Activated CD8-positive, alpha-beta memory T cell treated with anti-CD3 and anti-CD28 coated beads for 1 hour (primary cell): ENCODE results near the gene FGD4.
"Not testable (repeated sequence)": the region's sequence is repeated elsewhere in the genome, so short reads cannot be mapped to it uniquely, and the experiment has no call there.

Source experiments
- DNase-seq, 2 donors: peaks; one replicate each; pipeline ENCODE4 v3.0.0-alpha.2; 2020; ENCODE audit warnings: low read depth in 1 of 2; ENCODE audit errors: extremely low read depth in 1 of 2

FGD4 gene

GRCh38 chr12:32515137-32515873 lies 115.9 kb downstream of the FGD4 start:
- DNase-seq = no peak

DNA sequence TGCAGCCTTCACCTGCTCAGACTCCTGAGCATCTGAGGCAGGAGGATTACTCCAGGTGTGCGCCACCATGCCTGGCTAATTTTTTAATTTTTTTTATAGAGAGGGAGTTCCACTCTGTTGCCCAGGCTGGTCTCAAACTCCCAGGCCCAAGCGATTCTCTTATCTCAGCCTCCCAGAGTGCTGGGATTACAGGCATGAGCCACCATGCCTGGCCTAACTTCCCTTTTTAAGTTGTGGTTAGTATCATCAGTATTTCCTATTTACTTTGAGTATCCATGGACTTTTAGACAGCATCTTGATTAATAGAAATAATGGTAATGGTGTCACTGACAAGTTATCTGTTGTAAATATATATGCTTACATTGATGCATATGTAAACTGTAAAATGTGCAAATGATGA lies 116.9 kb downstream of the FGD4 start:
- no peak for DNase-seq

GRCh38 chr12:32517966-32518365 lies 118.6 kb downstream of the FGD4 start:
- no peak for DNase-seq

DNA sequence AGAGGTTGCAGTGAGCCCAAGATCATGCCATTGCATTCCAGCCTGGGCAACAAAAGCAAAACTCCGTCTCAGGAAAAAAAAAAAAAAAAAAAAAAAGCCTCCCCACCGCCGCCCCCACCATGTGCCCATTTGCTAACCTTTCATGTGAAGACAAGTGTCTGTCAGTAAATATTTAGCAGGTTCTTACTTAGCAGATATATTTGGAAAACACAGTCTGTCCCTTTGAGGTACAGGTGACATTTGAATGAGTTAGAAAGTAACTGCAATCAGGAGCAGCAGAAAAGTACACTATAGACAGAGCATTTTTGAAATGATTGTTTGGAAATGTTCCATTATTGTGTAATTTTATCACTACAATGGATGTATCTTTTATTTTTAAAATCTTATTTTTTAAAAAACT lies 119.7 kb downstream of the FGD4 start:
- no peak for DNase-seq

DNA sequence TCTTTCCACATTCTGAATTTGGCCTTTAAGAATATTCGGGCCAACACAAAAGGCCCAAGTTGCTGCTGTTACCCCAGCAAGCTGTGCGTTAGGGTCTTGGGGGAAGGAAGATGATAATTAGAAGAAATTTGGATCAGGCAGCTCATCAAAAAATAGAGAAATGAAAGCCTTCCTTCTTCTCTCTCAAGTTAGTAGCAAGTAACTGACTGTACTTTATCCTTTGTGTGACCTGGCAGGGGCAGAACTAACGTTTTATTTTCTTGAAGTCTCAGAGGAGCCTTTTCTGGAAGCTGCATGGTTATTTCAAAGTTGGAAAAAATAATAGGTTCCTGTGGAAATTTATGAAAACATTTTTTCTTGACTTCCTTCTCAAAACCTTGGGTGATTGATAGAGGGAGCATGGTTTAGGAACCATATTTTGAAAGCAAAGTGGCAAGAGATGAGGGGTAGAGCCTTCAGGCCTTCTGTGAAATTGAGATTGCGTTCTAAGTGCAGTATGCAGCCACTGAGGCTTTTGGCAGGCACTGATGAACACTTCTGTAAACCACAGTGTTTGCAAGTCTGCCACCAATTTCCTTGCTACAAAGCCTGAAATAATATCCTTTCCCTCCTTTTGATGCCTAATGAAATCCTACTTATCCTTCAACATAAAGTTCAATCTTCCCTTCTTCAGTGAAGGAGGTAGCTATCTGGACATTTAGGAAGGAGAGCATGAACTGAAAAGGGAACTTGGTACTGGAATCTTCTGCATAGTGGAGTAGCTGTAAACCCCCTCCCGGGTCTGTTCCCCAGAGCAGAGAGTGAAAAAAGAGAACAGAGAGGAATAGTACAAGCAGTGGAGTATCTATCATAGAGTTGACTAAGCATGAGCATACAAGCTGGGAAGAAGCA lies 123.2 kb downstream of the FGD4 start:
- DNase-seq = no peak

DNA sequence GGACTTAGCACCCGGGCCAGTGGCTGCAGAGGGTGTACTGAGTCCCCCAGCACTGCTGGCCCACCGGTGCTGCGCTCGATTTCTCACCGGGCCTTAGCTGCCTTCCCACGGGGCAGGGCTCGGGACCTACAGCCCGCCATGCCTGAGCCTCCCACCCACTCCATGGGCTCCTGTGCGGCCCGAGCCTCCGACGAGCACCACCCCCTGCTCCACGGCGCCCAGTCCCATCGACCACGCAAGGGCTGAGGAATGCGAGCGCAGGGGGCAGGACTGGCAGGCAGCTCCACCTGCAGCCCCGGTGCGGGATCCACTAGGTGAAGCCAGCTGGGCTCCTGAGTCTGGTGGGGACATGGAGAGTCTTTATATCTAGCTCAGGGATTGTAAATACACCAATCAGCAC lies 126.4 kb downstream of the FGD4 start:
- not testable (repeated sequence) for DNase-seq

DNA sequence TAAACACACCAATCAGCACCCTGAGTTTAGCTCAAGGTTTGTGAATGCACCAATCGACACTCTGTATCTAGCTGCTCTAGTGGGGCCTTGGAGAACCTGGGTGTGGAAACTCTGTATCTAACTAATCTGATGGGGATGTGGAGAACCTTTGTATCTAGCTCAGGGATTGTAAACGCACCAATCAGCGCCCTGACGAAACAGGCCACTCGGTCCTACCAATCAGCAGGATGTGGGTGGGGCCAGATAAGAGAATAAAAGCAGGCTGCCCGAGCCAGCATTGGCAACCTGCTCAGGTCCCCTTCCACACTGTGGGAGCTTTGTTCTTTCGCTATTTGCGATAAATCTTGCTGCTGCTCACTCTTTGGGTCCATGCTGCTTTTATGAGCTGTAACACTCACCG lies 127.0 kb downstream of the FGD4 start:
- DNase-seq = not testable (repeated sequence)

DNA sequence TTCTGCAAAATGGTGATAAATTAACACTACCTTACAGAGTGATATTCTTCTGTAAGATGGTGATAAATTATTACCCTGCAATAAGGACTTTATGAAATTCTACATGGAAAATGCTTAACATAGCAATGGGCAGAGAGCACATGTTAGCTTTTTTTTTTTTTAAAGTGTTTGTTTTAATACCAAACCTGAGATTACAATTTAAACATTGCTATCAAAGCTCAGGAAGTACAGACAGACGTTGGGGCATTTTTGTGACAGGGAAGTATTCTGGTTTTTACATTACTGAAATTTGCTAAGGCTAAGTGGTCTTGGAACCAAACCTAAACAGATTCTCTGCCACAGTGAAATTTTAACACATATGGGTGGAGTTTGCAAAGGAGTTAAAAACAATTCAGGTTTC lies 133.1 kb downstream of the FGD4 start:
- no peak for DNase-seq

GRCh38 chr12:32532951-32533350 lies 133.6 kb downstream of the FGD4 start:
- no peak for DNase-seq

- not testable (repeated sequence) for DNase-seq
These were observed 134.1 kb downstream of the FGD4 start for GRCh38 chr12:32533506-32533905.

GRCh38 chr12:32533971-32534590 lies 134.7 kb downstream of the FGD4 start:
- DNase-seq = no peak

GRCh38 chr12:32534698-32535097 lies 135.3 kb downstream of the FGD4 start:
- DNase-seq = no peak

- DNase-seq = no peak
These were observed 136.1 kb downstream of the FGD4 start for GRCh38 chr12:32535288-32535999.

GRCh38 chr12:32536000-32536345 lies 136.6 kb downstream of the FGD4 start:
- no peak for DNase-seq

- DNase-seq = no peak
These were observed 142.5 kb downstream of the FGD4 start for GRCh38 chr12:32541754-32542374.

GRCh38 chr12:32542428-32543229 lies 143.3 kb downstream of the FGD4 start:
- DNase-seq = no peak

- DNase-seq = no peak
These were observed 145.5 kb downstream of the FGD4 start for GRCh38 chr12:32544893-32545292.

- DNase-seq = no peak
These were observed 146.1 kb downstream of the FGD4 start for GRCh38 chr12:32545413-32545980.

DNA sequence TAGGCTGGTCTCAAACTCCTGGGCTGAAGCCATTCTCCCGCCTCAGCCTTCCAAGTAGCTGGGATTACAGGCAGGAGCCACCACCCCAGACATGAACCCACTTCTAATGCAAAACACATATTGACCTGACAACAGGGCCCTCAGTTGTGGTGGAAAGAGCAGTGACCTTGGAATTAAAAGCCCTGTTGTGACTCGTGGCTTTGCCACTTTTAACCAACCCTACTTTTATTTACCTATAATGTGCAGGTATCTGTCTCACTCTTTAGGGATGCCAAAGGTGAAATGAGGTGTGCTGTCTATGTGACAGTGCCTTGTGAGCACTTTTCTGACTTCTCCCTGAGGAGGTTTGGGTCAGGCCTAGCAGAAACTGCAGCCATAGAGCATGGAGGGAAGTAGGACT lies 146.9 kb downstream of the FGD4 start:
- DNase-seq = no peak
